Heart left ventricle (tissue), 16 donors: ENCODE results near the gene FBLN2. TPM values are rescaled to one million over a fixed set of nuclear protein-coding genes. Genes with fewer than 3 reads are reported as not detected.

Experiments
- ATAC-seq, 4 donors: fragments of 200-7000 bp; cut with Tn5 transposase; one replicate each; pipeline ENCODE4 v1.9.1; 2020 to 2022; ENCODE audit warnings: moderate library complexity in 4 of 4, mild to moderate bottlenecking in 3 of 4, moderate number of reproducible peaks in 1 of 4
- DNase-seq, 5 donors: peaks; one replicate each; pipeline ENCODE4 v3.0.0-alpha.2; 2020
- H3K27ac ChIP-seq, 12 donors: fragments of 200-600 bp; sonication (generic) in 4 of 12; one replicate each; pipeline versions ENCODE4 v1.5.0 to v1.8.0; 2016 to 2022; ENCODE audit warnings: mild to moderate bottlenecking in 2 of 12
- H3K27me3 ChIP-seq, 9 donors: fragments of 200-600 bp; sonication (generic) in 2 of 9; one replicate each; pipeline versions ENCODE4 v1.5.1 to v1.8.0; 2016 to 2022; ENCODE audit warnings: mild to moderate bottlenecking in 3 of 9
- H3K36me3 ChIP-seq, 9 donors: fragments of 200-600 bp; sonication (generic) in 2 of 9; one replicate each; pipeline versions ENCODE4 v1.5.0 to v1.8.0; 2018 to 2022; ENCODE audit warnings: mild to moderate bottlenecking in 2 of 9
- H3K4me1 ChIP-seq, 12 donors: fragments of 200-600 bp; sonication (generic) in 4 of 12; one replicate each; pipeline versions ENCODE4 v1.5.0 to v1.8.0; 2016 to 2022; ENCODE audit warnings: mild to moderate bottlenecking in 3 of 12
- H3K4me3 ChIP-seq, 12 donors: fragments of 200-600 bp; sonication (generic) in 4 of 12; one replicate each; pipeline versions ENCODE4 v1.5.0 to v1.8.0; 2017 to 2022; ENCODE audit warnings: mild to moderate bottlenecking in 9 of 12, moderate library complexity in 4 of 12
- H3K9me3 ChIP-seq, 12 donors: fragments of 200-600 bp; sonication (generic) in 4 of 12; one replicate each; pipeline versions ENCODE4 v1.5.0 to v1.8.0; 2016 to 2022; ENCODE audit warnings: mild to moderate bottlenecking in 1 of 12
- POLR2A ChIP-seq, 2 donors: fragments of 450-650 bp; IDR thresholded peaks; one replicate each; pipeline ENCODE4 v1.6.1; 2017; ENCODE audit warnings: antibody characterized with exemption in 2 of 2, mild to moderate bottlenecking in 2 of 2, moderate library complexity in 2 of 2
- WGBS, 4 donors: extraction: QIAGEN DNeasy Blood & Tissue Kit in 2 of 4; methylation state at CpG; one replicate each; pipeline versions ENCODE4 v1.1.5 to v1.1.7; 2013 to 2018; 5-methylcytosine and 5-hydroxymethylcytosine counted together
- intact Hi-C, 10 donors: fragments of 100-400 bp; cut with DNase I; formaldehyde crosslinking; loops; one replicate each; pipeline versions ENCODE4 v1.11.1 to v1.14.2; 2022
- polyA plus RNA-seq, 2 donors: library from polyadenylated mRNA; stranded (reverse); fragments of 200-250 nt; gene quantifications; one replicate each; pipeline ENCODE4 v1.2.3, GENCODE V29; 2013
- total RNA-seq, 9 donors: library from RNA; depleted of rRNA in 2 of 9; stranded (reverse); fragments of >200 nt in 2 of 9; fragmentation: NEBNext Ultra II Directional in 3 of 9; extraction: Animal tissue kit (Norgen Biotek cat#: 25700) in 3 of 9; gene quantifications; one replicate each; pipeline versions ENCODE4 v1.1.0 to v1.2.4, GENCODE V29; 2016 to 2023
- TF ChIP-seq, protein P1 (sequence below), 12 donors: fragments of 200-600 bp; sonication (generic) in 4 of 12; IDR thresholded peaks; one replicate each; pipeline versions ENCODE4 v1.5.0 to v1.8.0; 2018 to 2022; ENCODE audit warnings: antibody characterized with exemption in 12 of 12, mild to moderate bottlenecking in 5 of 12
- donor health status: ischemic (EF 13 %, LVEDD 7.1; RV severe dilation, severe dysfunction).
- donor health status: healthy with polysubstance abuse.
- donor health status: DM: no; HTN: yes; CAD: no.
- donor health status: DM: no; HTN: no; CAD: no.
- donor health status: ischemic (EF 25% LVEDD 6.9; RV normal size, moderate dysfunction).
- donor health status: ischemic (EF 25% LVEDD 5.7; RV mildly dilated, moderate dysfunction).
- donor health status: healthy.
- donor health status: DM: yes; HTN: yes; CAD: no.
- donor health status: ischemic (EF 35%, LVEDD 5.7; RV mildly dilated, moderate dysfunction).
- donor health status: nonischemic (EF 11% LVEDD 7.7; RV severe dilation, severe dysfunction).
- donor health status: DM: yes; HTN: yes; CAD: no.
- donor health status: PGD.
- donor health status: ischemic (EF 29% LVEDD 5.4; RV normal size, mild dysfunction).
- donor health status: nonischemic (EF 23%, LVEDD 6.1; RV moderate dilation, normal function).

Gene FBLN2
- total and polyA plus RNA-seq, 11 donors, result 16.5 to 118 (median 42.7) TPM

GRCh38 chr3:13550423-13550690 is 1.4 kb downstream of the FBLN2 start:
- Histone ChIP-seq H3K4me3 (peak overlapping the region in 11 of 12 donors; percentile 20 to 69 (median 52)), H3K4me1 (peaks cover 0 to 71% (median 21%) of the 10 kb centered on the region in 12 donors), H3K27ac (peak overlapping the region in 9 of 12 donors; percentile 0 to 81 (median 76)), H3K27me3 (peaks cover 0 to 16% (median 5%) of the 10 kb centered on the region in 9 donors), H3K36me3 (no peaks in the 10 kb centered on the region), H3K9me3 (no peaks in the 10 kb centered on the region)
- intact Hi-C loops, result loop anchor here in 1 of 10 donors (5.0 kb wide), 1 partner anchor 53 kb away; no protein-coding TSS in a partner anchor
- ATAC-seq (no peak), DNase-seq (peak in 1 of 5 donors; percentile 41)
- no peak for TF ChIP-seq POLR2A (IDR thresholded peaks at IDR 0.05)
- TF ChIP-seq, protein P1, sequence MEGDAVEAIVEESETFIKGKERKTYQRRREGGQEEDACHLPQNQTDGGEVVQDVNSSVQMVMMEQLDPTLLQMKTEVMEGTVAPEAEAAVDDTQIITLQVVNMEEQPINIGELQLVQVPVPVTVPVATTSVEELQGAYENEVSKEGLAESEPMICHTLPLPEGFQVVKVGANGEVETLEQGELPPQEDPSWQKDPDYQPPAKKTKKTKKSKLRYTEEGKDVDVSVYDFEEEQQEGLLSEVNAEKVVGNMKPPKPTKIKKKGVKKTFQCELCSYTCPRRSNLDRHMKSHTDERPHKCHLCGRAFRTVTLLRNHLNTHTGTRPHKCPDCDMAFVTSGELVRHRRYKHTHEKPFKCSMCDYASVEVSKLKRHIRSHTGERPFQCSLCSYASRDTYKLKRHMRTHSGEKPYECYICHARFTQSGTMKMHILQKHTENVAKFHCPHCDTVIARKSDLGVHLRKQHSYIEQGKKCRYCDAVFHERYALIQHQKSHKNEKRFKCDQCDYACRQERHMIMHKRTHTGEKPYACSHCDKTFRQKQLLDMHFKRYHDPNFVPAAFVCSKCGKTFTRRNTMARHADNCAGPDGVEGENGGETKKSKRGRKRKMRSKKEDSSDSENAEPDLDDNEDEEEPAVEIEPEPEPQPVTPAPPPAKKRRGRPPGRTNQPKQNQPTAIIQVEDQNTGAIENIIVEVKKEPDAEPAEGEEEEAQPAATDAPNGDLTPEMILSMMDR (IDR thresholded peaks at IDR 0.05), result no peak
- WGBS, 4 donors, result 63 to 82% (median 70%) methylated on average over 2 of the region's 2 CpGs

DNA sequence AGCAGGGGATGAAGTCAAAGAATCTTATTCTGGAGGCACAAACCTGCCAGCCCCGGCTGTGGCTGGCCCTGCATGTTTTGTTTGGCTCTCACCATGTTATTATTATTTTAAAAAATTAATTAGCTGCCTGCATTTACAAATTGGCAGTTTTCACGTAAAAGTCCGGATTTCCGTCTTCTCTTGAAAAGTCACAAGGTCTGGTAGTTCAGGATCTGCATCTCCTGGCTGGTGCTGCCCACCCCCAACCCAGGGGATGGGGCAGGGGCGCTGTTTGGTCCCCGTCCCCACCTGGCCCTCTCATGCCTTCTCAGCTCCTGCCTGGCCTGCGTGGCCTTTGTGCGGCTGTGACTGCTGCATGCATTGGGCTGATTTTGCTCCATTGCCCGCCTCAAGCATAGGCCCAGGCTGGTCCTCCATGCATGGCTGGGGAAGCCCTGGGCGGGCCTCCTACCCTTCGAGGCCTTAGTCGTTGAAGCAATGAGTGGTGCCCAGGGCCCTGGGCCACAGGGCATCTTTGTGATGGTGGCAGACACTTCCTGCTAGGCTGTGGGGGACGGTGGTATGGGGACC is 2.0 kb downstream of the FBLN2 start:
- Histone ChIP-seq H3K27me3 (peaks cover 0 to 16% (median 5%) of the 10 kb centered on the region in 9 donors), H3K4me3 (peak overlapping the region in 11 of 12 donors; percentile 20 to 69 (median 52)), H3K27ac (peak overlapping the region in 7 of 12 donors; percentile 0 to 81 (median 79)), H3K9me3 (no peaks in the 10 kb centered on the region), H3K36me3 (no peaks in the 10 kb centered on the region), H3K4me1 (peaks cover 0 to 71% (median 21%) of the 10 kb centered on the region in 12 donors)
- peak in 1 of 5 donors; percentile 28 for DNase-seq
- intact Hi-C loops, result loop anchor here in 1 of 10 donors (5.0 kb wide), 1 partner anchor 54 kb away; no protein-coding TSS in a partner anchor
- WGBS, 4 donors, result 61 to 79% (median 76%) methylated on average over 13 of the region's 13 CpGs
- no peak for ATAC-seq
- TF ChIP-seq, protein P1 (IDR thresholded peaks at IDR 0.05), result no peak
- TF ChIP-seq POLR2A (IDR thresholded peaks at IDR 0.05), result no peak

DNA sequence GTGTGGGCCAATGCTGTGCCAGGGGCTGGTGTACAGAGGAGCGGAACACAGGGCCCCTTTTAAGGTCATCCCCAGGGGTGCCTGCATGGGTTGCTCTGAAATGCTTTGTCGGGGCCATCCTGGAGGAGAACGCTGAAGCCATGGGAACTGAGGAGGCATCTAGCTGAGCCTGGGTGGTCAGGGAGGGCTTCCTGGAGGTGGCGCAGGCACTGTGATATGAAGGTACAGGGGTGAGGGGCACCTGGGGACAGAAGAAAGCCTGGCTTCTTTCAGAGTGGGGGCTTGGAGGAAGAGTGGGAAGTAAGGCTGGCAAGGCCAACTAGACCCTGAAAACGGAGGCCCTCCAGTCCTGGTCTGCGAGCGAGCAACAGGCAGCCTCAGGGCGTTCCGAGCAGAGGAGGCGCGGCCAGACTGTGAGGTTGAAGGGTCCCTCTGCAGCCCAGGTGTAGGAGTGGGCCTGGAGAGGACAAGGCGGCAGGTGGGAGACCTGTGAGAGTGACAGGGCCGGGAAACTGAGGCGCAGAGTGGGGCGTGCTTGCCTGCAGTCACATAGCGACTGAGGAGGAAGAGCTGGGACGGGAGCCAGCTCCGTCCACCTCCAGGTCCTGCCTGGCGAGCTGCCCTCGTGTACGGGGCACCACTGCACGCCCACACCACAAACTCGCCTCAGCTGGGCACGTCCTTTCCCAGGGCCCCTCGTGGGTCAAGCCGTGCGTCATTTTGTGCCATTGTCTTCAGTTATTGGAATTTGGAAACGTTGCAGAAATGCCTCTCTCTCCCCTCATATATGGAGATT is 4.1 kb downstream of the FBLN2 start:
- TF ChIP-seq, protein P1 (IDR thresholded peaks at IDR 0.05), result no peak
- no peak for TF ChIP-seq POLR2A (IDR thresholded peaks at IDR 0.05)
- 63 to 69% (median 65%) methylated on average over 22 to 28 of the region's 28 CpGs for WGBS, 4 donors
- DNase-seq, result peak in 2 of 5 donors; percentile 43 to 66
- Histone ChIP-seq H3K36me3 (no peaks in the 10 kb centered on the region), H3K27ac (peak overlapping the region in 9 of 12 donors; percentile 16 to 80 (median 37)), H3K4me3 (peak overlapping the region in 6 of 12 donors; percentile 5 to 49 (median 18)), H3K27me3 (peaks cover 0 to 14% (median 5%) of the 10 kb centered on the region in 9 donors), H3K9me3 (no peaks in the 10 kb centered on the region), H3K4me1 (peaks cover 0 to 66% (median 17%) of the 10 kb centered on the region in 12 donors)
- peak in 2 of 4 donors; percentile 12 to 36 for ATAC-seq
- intact Hi-C loops, result loop anchor here in 1 of 10 donors (5.0 kb wide), 1 partner anchor 56 kb away; no protein-coding TSS in a partner anchor

GRCh38 chr3:13553686-13554085 is 4.8 kb downstream of the FBLN2 start:
- Histone ChIP-seq H3K27ac (peak overlapping the region in 7 of 12 donors; percentile 20 to 72 (median 47)), H3K27me3 (peaks cover 0 to 7% (median under 1%) of the 10 kb centered on the region in 9 donors), H3K4me1 (peaks cover 0 to 60% (median 15%) of the 10 kb centered on the region in 12 donors), H3K4me3 (no peak overlapping the region), H3K36me3 (no peaks in the 10 kb centered on the region), H3K9me3 (no peaks in the 10 kb centered on the region)
- TF ChIP-seq, protein P1 (IDR thresholded peaks at IDR 0.05), result no peak
- no peak for TF ChIP-seq POLR2A (IDR thresholded peaks at IDR 0.05)
- intact Hi-C loops, result loop anchor here in 1 of 10 donors (5.0 kb wide), 1 partner anchor 56 kb away; no protein-coding TSS in a partner anchor
- peak in 1 of 5 donors; percentile 49 for DNase-seq
- peak in 3 of 4 donors; percentile 2 to 39 (median 20) for ATAC-seq
- WGBS, 4 donors, result 56 to 72% (median 61%) methylated on average over 9 to 12 of the region's 12 CpGs
